HG03571 (cell line): ENCODE data around the gene SPRR1A.

Experiments
- ATAC-seq: cut with Tn5 transposase; IDR thresholded peaks from one replicate; pipeline ENCODE4 v1.9.1; 2021; ENCODE audit not compliant: unreplicated experiment

SPRR1A gene, protein sequence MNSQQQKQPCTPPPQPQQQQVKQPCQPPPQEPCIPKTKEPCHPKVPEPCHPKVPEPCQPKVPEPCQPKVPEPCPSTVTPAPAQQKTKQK

GRCh38 chr1:152983743-152984142, at the start of gene SPRR1A:
SPRR1A (plus strand) TSS chr1:152984081; CDS start chr1:152985231, 1,150 bp downstream.
- ATAC-seq, result no peak

DNA sequence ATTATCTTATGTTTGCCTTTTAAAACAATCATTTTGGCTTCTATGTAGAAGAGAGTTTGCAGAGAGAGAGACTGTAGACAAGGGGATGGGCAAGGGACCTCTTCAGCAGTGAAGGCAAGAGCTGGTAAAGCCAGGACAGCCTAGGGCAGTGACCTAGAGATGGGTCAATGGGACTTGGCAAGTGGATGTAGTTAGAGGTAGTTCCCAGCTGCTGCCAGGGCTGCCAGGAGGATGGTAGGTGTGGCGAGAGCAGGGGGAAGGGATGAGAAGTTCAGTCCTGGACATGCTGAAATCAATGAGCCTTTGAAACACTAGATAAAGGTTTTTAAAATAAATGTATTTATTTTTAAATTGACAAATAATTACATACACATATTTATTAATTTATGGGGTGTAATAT, 43.3 kb upstream of the SPRR1A start:
- no peak for ATAC-seq

GRCh38 chr1:152941037-152941711, 42.7 kb upstream of the SPRR1A start:
- ATAC-seq, result no peak

GRCh38 chr1:152942161-152942560, 41.7 kb upstream of the SPRR1A start:
- ATAC-seq, result no peak

- ATAC-seq, result no peak
Measured at GRCh38 chr1:152946248-152946647, 37.6 kb upstream of the SPRR1A start.

DNA sequence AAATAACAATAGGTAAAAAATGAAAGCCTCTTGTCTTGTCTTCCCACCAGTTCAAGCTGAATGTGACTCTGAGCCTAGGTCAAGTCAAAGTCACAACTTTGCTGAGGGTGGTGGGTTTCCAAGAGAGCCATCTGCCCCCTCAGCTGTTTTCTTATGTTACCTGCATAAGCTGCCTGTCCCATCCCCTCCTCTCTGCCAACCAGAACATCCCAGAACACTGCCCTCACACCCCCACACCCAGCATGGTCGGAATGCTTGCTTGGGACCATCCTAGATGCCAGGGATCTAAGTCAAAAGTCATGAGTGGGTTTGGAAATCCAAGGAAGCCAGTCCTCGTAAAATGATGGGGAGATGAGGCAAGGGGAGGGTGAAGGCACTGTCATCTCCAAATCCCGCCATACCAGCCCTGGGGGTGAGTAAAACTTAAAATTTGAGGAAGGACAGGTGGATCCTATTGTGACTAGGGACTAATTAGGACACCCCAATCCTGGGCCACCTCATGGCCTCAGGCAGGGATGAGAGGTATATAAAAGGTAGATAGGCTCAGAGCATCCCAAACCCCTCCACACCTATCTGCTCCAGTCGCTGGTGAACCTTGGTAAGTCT, 37.1 kb upstream of the SPRR1A start, which contains the start of gene SPRR5:
Gene SPRR5, plus strand, starts transcription at position 556 of the 606 bp plus-strand sequence. CDS start 1,349 bp downstream, outside the sequence.
- ATAC-seq, result no peak

DNA sequence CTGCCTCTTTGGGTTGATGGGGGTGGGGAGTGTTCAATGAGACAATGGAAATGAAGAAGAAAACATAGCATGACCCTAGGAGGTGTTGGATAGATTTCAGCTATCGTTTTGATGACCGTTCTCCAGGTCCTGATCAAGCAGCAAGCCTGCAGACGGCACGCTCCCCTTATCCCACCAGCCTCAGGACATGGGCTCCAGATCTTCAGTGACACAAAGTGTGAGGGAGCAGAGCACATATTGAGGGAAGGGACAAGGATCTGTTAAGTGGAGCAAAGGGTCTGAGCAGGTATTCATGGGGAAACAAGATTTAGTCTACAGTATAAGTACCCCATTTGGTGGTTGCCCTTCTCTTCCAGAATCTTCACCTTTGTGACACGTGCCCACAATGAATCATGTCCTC, 32.2 kb upstream of the SPRR1A start:
- ATAC-seq, result no peak

- no peak for ATAC-seq
Measured at GRCh38 chr1:152953761-152954160, 30.1 kb upstream of the SPRR1A start.

DNA sequence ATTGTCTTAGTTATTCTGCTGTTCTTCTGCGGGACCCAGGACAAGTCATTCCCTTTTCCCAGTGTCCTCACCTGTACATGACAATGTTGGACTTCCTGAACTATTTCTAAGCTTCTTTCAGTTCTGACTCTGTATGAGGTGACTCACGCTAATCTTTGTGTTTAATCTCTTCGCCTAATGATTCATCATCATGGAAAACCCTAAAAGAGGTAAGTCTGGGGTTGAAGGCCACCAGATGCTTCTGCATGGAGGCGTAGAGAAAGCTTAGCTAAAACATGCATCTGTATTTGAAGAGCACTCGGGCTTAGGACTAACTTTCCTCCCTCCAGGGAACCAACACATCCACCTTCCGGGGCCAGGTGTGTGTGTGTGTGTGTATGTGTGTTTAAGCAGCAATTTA, 29.4 kb upstream of the SPRR1A start:
- ATAC-seq, result no peak

GRCh38 chr1:152957561-152957960, 26.3 kb upstream of the SPRR1A start:
- ATAC-seq, result no peak

GRCh38 chr1:152959273-152959672, 24.6 kb upstream of the SPRR1A start:
- ATAC-seq, result no peak

DNA sequence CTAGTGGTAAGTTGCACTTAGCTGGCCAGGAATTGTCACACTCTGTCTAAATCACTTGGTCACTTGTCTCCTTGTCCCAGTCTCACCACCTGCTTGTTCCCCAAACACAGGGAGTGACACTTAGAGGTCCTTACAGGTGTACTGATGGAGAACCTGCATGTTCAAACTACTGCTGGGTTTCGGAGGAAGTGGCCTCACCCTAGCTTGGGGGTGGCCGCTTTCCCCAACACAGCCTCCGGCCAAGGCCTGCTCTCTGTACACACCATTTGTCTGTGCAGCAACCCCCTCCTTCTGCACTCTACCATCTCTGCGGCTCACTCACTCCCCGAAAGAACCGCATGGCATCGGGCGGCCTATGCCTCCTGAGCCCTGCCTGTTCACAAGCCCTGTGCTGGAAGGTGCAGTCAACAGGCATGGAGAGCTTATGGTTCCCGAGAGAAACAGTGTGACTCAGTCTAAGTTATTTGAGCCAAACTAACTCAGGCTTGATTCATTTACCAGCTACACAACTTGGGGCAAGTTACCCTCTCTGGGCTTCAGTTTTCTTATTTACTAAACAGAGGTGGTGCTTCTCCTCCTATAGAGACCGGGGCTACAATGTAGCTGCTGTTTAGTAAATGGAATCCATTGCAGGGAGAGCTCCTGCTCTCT, 24.0 kb upstream of the SPRR1A start:
- no peak for ATAC-seq

- no peak for ATAC-seq
Measured at GRCh38 chr1:152960452-152961044, 23.3 kb upstream of the SPRR1A start.

- ATAC-seq, result no peak
Measured at GRCh38 chr1:152961226-152961891, 22.5 kb upstream of the SPRR1A start.

GRCh38 chr1:152962876-152963415, 20.9 kb upstream of the SPRR1A start:
- no peak for ATAC-seq

DNA sequence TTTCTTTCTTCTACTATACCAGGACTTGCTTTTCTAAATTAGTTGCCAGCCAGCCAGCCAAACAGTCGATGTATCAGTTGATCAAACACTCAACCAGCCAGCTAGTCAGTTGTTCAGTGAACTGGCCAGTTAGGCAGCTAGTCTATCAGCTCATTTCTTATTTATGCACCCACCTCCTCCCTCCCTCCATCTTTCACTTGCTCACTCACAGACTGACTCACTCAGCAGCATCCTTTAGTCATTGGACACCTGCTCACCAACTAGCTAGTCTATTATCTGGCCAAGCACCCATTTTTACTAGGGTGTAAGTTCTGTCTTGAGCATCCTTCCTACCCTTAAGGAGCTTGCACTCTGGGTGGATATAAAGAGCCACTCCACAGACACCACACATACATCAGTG, 19.3 kb upstream of the SPRR1A start:
- ATAC-seq, result no peak

DNA sequence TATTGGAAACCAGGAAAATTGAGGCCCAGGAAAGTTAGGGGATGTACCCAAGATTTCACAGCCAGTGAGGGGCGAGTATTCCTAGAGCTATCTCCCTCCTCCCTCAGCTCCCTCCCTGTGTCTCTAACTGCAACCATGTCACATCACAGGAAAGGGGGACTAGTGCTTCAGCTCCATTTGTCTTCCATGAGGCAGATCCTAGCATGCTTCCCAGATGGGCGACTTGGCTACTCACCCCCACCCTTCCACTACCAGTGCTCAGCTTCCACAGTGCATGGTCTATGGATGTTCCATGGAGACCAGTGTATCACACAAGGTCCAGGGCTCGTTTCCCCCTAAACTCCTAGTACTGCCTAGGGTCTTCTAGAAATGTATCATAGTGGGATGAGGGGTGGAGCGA, 18.0 kb upstream of the SPRR1A start:
- no peak for ATAC-seq

- ATAC-seq, result no peak
Measured at GRCh38 chr1:152967201-152967600, 16.7 kb upstream of the SPRR1A start.

- ATAC-seq, result no peak
Measured at GRCh38 chr1:152968248-152968647, 15.6 kb upstream of the SPRR1A start.

DNA sequence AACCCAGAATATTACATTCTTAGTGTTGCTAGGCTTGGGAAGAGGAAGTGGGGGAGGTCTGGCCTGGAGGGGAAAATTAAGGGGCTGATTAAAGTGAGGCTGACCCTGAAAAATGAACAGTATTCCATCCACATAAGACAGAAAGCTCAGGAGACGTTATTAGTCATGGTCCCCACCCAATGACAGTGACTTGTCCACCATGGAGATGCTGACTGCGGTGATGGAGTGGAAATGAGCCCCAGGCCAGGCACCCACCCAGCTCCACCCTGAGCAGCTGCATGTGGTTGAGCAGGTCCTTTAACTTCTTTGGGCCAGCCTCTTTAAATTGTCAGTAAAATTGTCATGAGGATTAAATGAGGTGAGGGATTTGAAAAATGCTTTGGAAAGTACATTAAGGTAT, 14.8 kb upstream of the SPRR1A start:
- ATAC-seq, result no peak

GRCh38 chr1:152970495-152970894, 13.4 kb upstream of the SPRR1A start, which contains the start of gene SPRR4:
SPRR4 (plus strand) TSS chr1:152970648; CDS start chr1:152971891, 1,243 bp downstream.
- ATAC-seq, result no peak
